ENCODE results near the gene TUBB1. TPM values are rescaled to one million over a fixed set of nuclear protein-coding genes. Genes with fewer than 3 reads are reported as not detected.
A peak's percentile ranks its signal among the peaks of the same experiment; 100 is the strongest.

The TUBB1 gene
- total and polyA plus RNA-seq, 12 donors = 0.07 to 0.38 (median 0.18) TPM; not detected in 2

DNA sequence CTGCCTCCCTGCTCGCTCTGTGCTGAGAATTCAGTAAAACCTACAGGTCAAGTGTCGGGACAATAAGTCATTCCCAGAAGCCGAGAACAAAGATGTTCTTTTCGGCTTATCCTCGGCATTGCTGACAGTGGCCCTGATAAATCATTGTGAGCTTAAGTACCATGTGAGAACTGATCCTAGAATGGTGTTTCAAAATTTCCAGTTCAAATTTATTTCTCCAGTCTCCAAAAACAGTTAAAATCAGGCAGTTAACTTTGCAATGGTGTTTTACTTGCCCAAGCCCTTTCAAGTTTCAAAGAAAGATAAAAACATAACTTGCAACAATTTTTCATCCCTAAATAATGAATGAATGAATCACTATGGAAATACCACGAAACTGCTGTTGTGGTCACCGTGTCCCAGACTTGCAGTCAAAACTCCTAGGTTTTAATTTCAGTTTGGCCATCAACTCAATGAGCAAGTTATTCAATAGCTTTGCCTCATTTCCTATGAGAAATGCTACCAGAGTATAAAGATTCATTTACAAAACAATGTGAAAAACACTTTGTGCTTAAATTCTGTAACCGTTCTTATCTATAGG is 8.6 kb downstream of the TUBB1 start:
- intact Hi-C loops (cut with DNase I) = no loop called here
- H3K4me3 ChIP-seq = no peak overlapping the region
- peaks cover 14 to 70% (median 53%) of the 10 kb centered on the region in 9 donors for H3K4me1 ChIP-seq
- TF ChIP-seq, protein P1, sequence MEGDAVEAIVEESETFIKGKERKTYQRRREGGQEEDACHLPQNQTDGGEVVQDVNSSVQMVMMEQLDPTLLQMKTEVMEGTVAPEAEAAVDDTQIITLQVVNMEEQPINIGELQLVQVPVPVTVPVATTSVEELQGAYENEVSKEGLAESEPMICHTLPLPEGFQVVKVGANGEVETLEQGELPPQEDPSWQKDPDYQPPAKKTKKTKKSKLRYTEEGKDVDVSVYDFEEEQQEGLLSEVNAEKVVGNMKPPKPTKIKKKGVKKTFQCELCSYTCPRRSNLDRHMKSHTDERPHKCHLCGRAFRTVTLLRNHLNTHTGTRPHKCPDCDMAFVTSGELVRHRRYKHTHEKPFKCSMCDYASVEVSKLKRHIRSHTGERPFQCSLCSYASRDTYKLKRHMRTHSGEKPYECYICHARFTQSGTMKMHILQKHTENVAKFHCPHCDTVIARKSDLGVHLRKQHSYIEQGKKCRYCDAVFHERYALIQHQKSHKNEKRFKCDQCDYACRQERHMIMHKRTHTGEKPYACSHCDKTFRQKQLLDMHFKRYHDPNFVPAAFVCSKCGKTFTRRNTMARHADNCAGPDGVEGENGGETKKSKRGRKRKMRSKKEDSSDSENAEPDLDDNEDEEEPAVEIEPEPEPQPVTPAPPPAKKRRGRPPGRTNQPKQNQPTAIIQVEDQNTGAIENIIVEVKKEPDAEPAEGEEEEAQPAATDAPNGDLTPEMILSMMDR (IDR thresholded peaks at IDR 0.05) = no peak
- H3K36me3 ChIP-seq = peaks cover 0 to 82% (median 44%) of the 10 kb centered on the region in 9 donors
- H3K9me3 ChIP-seq = no peaks in the 10 kb centered on the region
- WGBS, 2 donors = 67 to 74% methylated on average over 8 of the region's 8 CpGs
- no peak for DNase-seq
- H3K27me3 ChIP-seq = no peaks in the 10 kb centered on the region
- ATAC-seq = no peak
- peak overlapping the region in 1 of 10 donors; percentile 52 for H3K27ac ChIP-seq

DNA sequence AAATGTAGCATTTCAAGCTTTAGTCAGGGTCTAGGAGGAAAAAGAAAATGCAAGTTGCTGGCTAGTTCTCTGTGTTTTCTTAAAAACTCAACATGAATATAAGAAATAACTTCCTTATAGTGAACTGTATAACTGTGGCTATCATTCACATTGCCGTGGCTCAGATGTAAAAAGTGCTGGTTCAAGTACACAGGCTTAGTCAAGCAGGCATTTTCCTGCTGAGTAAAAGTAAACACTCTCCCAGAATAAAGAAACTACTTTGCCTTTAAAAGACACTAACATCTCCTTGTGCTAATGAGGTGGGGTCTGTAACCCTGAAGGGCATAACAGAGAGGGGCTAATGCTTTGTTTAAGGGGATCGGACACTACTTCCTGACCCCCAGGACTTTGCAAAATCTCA is 9.6 kb downstream of the TUBB1 start:
- peak overlapping the region in 1 of 10 donors; percentile 6 for H3K4me3 ChIP-seq
- ATAC-seq (no peak), DNase-seq (no peak)
- WGBS, 2 donors = 44 to 49% methylated on average over 2 of the region's 2 CpGs
- H3K27me3 ChIP-seq = no peaks in the 10 kb centered on the region
- H3K4me1 ChIP-seq = peaks cover 17 to 74% (median 56%) of the 10 kb centered on the region in 9 donors
- intact Hi-C loops (cut with DNase I) = no loop called here
- H3K36me3 ChIP-seq = peaks cover 0 to 77% (median 35%) of the 10 kb centered on the region in 9 donors
- TF ChIP-seq, protein P1 (IDR thresholded peaks at IDR 0.05) = no peak
- H3K9me3 ChIP-seq = no peaks in the 10 kb centered on the region
- H3K27ac ChIP-seq = no peak overlapping the region

DNA sequence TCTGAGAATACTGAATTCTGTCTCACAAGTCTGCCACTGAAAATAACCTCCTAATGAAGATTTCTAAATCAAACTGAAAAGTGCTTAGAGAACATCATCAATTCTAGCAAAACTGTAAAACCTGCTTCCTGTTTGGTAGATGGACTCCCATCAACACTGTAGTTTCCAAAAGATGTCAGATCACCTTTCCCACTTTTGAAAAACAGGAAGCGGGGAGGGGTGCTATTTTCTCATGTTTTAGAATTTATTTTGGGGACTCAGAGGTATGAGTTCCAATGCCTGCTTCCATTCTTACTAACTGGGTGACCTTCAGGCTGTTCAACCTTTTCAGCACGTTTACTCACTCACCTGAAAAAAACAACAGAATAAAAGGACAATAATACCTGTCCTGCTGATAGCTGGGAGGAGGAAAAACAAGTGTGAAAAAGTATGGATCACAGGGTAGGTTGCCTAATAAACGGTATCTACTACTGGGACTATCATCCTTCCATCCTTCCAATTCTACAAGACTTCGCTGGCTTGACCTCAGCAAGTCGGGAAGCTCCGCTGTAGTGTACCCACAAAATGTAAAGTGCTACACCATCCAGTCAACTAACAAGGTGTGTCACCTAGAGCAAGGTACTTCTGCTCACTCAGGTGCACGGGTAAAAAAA is 11.8 kb downstream of the TUBB1 start:
- 73 to 74% methylated on average over 7 of the region's 7 CpGs for WGBS, 2 donors
- ATAC-seq (no peak), DNase-seq (no peak)
- Histone ChIP-seq H3K27ac (peak overlapping the region in 9 of 10 donors; percentile 14 to 96 (median 94)), H3K4me3 (peak overlapping the region; percentile 48 to 96 (median 82)), H3K36me3 (peaks cover 0 to 77% (median 33%) of the 10 kb centered on the region in 9 donors), H3K4me1 (peaks cover 17 to 67% (median 51%) of the 10 kb centered on the region in 9 donors), H3K9me3 (no peaks in the 10 kb centered on the region), H3K27me3 (no peaks in the 10 kb centered on the region)
- TF ChIP-seq, protein P1 (IDR thresholded peaks at IDR 0.05) = no peak
- intact Hi-C loops (cut with DNase I) = loop anchor here in 9 of 10 donors (1.0 to 10.0 kb wide), 9 partner anchors 44 to 646 kb away; partner anchors contain the start of genes NELFCD (in 3 of the 9), STX16 (in 1 of the 9) and VAPB (in 1 of the 9)

DNA sequence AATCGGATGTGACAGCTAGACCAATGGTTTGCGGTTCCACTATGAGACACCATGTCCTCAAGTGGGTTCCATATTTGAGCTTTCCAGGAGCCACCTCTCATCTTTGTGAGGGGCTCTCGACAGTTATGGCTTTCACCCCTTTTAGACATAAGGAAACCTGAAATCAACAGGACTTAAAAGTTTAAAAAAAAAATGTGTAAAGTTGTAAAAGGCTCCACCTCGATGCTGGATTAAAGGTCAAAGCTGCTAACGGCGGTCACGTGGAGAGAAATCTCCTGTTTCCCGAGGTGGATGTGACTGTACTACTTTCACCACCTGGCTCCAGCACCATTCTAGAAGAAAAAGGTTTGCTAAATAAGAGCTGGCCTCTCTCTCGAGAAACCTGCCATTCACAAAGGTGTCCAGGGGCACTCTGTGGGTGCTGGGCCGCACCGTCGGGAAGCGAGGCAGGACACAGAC is 12.4 kb downstream of the TUBB1 start:
- Histone ChIP-seq H3K36me3 (peaks cover 0 to 77% (median 38%) of the 10 kb centered on the region in 9 donors), H3K9me3 (no peaks in the 10 kb centered on the region), H3K27me3 (no peaks in the 10 kb centered on the region), H3K4me3 (peak overlapping the region; percentile 48 to 96 (median 82)), H3K27ac (peak overlapping the region; percentile 83 to 96 (median 94)), H3K4me1 (peaks cover 17 to 62% (median 51%) of the 10 kb centered on the region in 9 donors)
- TF ChIP-seq, protein P1 (IDR thresholded peaks at IDR 0.05) = no peak
- 18 to 22% methylated on average over 13 of the region's 13 CpGs for WGBS, 2 donors
- DNase-seq (no peak), ATAC-seq (no peak)
- intact Hi-C loops (cut with DNase I) = loop anchor here in 9 of 10 donors (1.0 to 10.0 kb wide), 10 partner anchors 44 to 647 kb away; partner anchors contain the start of genes NELFCD (in 3 of the 9), STX16 (in 1 of the 9) and VAPB (in 1 of the 9)

Data from heart right ventricle (tissue), 16 donors.